Spleen (tissue), 11 donors: ENCODE measurements around the gene BMPER. TPM values are rescaled to one million over a fixed set of nuclear protein-coding genes. Genes with fewer than 3 reads are reported as not detected.

Experiments
- DNase-seq: peaks from one replicate; pipeline ENCODE4 v3.0.0-alpha.2; 2020
- H3K27ac ChIP-seq, 8 donors: fragments of 200-600 bp; sonication (generic) in 7 of 8; 1 replicate in 4 of 8; 2 replicates in 4 of 8; pipeline versions ENCODE4 v1.5.0 to v1.8.0; 2016 to 2021; ENCODE audit warnings: inconsistent platforms in 4 of 8, mild to moderate bottlenecking in 4 of 8, moderate library complexity in 1 of 8
- H3K27me3 ChIP-seq, 7 donors: fragments of 200-600 bp; sonication (generic) in 6 of 7; replicated peaks in 1 of 7; 1 replicate in 4 of 7; 2 replicates in 3 of 7; pipeline versions ENCODE4 v1.5.0 to v1.8.0; 2016 to 2021; ENCODE audit warnings: inconsistent platforms in 3 of 7, mild to moderate bottlenecking in 1 of 7
- H3K36me3 ChIP-seq, 6 donors: fragments of 200-600 bp; sonication (generic) in 5 of 6; 1 replicate in 4 of 6; 2 replicates in 2 of 6; pipeline versions ENCODE4 v1.5.0 to v1.8.0; 2016 to 2021; ENCODE audit warnings: inconsistent platforms in 2 of 6
- H3K4me1 ChIP-seq, 6 donors: fragments of 200-600 bp; sonication (generic) in 5 of 6; 1 replicate in 3 of 6; 2 replicates in 3 of 6; pipeline versions ENCODE4 v1.5.0 to v1.8.0; 2016 to 2021; ENCODE audit warnings: inconsistent platforms in 3 of 6
- H3K4me3 ChIP-seq, 8 donors: fragments of 200-600 bp; sonication (generic) in 7 of 8; 1 replicate in 4 of 8; 2 replicates in 4 of 8; pipeline versions ENCODE4 v1.5.0 to v1.8.0; 2016 to 2021; ENCODE audit warnings: inconsistent platforms in 4 of 8, mild to moderate bottlenecking in 4 of 8, moderate library complexity in 2 of 8
- H3K9me3 ChIP-seq, 8 donors: fragments of 200-600 bp; sonication (generic) in 7 of 8; 1 replicate in 4 of 8; 2 replicates in 4 of 8; pipeline versions ENCODE4 v1.5.0 to v1.8.0; 2016 to 2021; ENCODE audit warnings: inconsistent platforms in 4 of 8
- CTCF ChIP-seq, 11 experiments: fragments of 200-600 bp in 7 of 11; fragments of 450-650 bp in 4 of 11; sonication (generic) in 4 of 11; IDR thresholded peaks in 8 of 11; conservative IDR thresholded peaks in 3 of 11; 1 replicate in 7 of 11; 2 replicates in 4 of 11; pipeline versions ENCODE4 v1.4.0 to v1.8.0; 2016 to 2021; ENCODE audit warnings: antibody characterized with exemption in 11 of 11, inconsistent platforms in 4 of 11, mild to moderate bottlenecking in 1 of 11
- POLR2A ChIP-seq, 3 donors: fragments of 450-650 bp; IDR thresholded peaks; one replicate each; pipeline ENCODE4 v1.5.1; 2017; ENCODE audit warnings: antibody characterized with exemption in 3 of 3, mild to moderate bottlenecking in 1 of 3
- POLR2AphosphoS5 ChIP-seq, 3 donors: sonication (generic); formaldehyde crosslinking; IDR thresholded peaks; one replicate each; pipeline ENCODE4 v1.5.1; 2017; ENCODE audit warnings: antibody characterized with exemption in 3 of 3
- WGBS, 5 donors: extraction: QIAGEN DNeasy Blood & Tissue Kit in 3 of 5; methylation state at CpG; one replicate each; pipeline versions ENCODE4 v1.1.5 to v1.1.7; 2013 to 2018; 5-methylcytosine and 5-hydroxymethylcytosine counted together
- intact Hi-C: fragments of 100-400 bp; cut with DNase I; formaldehyde crosslinking; loops from one replicate; pipeline ENCODE4 v1.15.0; 2023; ENCODE audit warnings: low total_unique reads
- polyA plus RNA-seq, 3 donors: library from polyadenylated mRNA; stranded (reverse); fragments of 200-250 nt; gene quantifications; one replicate each; pipeline ENCODE4 v1.2.1, GENCODE V29; 2013
- total RNA-seq, 7 donors: library from RNA; depleted of rRNA in 3 of 7; stranded (reverse); fragments of >200 nt in 3 of 7; fragmentation: NEBNext Ultra II Directional in 4 of 7; extraction: Animal tissue kit (Norgen Biotek cat#: 25700) in 4 of 7; gene quantifications; one replicate each; pipeline versions ENCODE4 v1.1.0 to v1.2.1, GENCODE V29; 2016 to 2021
- donor health status: healthy with polysubstance abuse.
- donor health status: DM: no; HTN: no; CAD: no; lungs with moderate emphysema.
- donor health status: DM: no; HTN: no; CAD: no.
- donor health status: Bipolar disorder and iron deficiency.
- donor health status: healthy.
- donor health status: DM: no; HTN: no; CAD: no.
- donor health status: DM: yes; HTN: yes; CAD: no.

The BMPER gene
- total and polyA plus RNA-seq, 10 donors, result 0.14 to 4.4 (median 2.1) TPM

GRCh38 chr7:34111031-34111430, 205.7 kb downstream of the BMPER start:
- TF ChIP-seq CTCF (IDR thresholded peaks at IDR 0.05 in 8 of 11, conservative IDR thresholded peaks at IDR 0.05 in 3 of 11) (no peak), POLR2A (IDR thresholded peaks at IDR 0.05) (no peak), POLR2AphosphoS5 (IDR thresholded peaks at IDR 0.05) (no peak)
- Histone ChIP-seq H3K27me3 (no peaks in the 10 kb centered on the region), H3K4me1 (no peaks in the 10 kb centered on the region), H3K27ac (no peak overlapping the region), H3K9me3 (peaks cover 0 to 24% (median 4%) of the 10 kb centered on the region in 8 donors), H3K36me3 (no peaks in the 10 kb centered on the region), H3K4me3 (no peak overlapping the region)
- intact Hi-C loops, result no loop called here
- WGBS, 5 donors, result 63 to 96% (median 73%) methylated on average over 3 of the region's 3 CpGs
- DNase-seq, result no peak

- 54 to 95% (median 88%) methylated on average over 1 of the region's 1 CpG for WGBS, 5 donors
- H3K27ac ChIP-seq, result no peak overlapping the region
- no peak for DNase-seq
- H3K27me3 ChIP-seq, result no peaks in the 10 kb centered on the region
- no peaks in the 10 kb centered on the region for H3K36me3 ChIP-seq
- H3K9me3 ChIP-seq, result peaks cover 0 to 25% (median 5%) of the 10 kb centered on the region in 8 donors
- H3K4me1 ChIP-seq, result no peaks in the 10 kb centered on the region
- no peak for TF ChIP-seq CTCF (IDR thresholded peaks at IDR 0.05 in 8 of 11, conservative IDR thresholded peaks at IDR 0.05 in 3 of 11)
- intact Hi-C loops, result no loop called here
- H3K4me3 ChIP-seq, result no peak overlapping the region
These were observed 210.2 kb downstream of the BMPER start for GRCh38 chr7:34115503-34115902.

- no peak for DNase-seq
- Histone ChIP-seq H3K9me3 (peaks cover 0 to 28% (median 7%) of the 10 kb centered on the region in 8 donors), H3K4me3 (no peak overlapping the region), H3K27ac (no peak overlapping the region), H3K36me3 (no peaks in the 10 kb centered on the region), H3K27me3 (no peaks in the 10 kb centered on the region), H3K4me1 (no peaks in the 10 kb centered on the region)
- WGBS, 5 donors, result 88 to 93% (median 89%) methylated on average over 3 of the region's 3 CpGs
- TF ChIP-seq POLR2A (IDR thresholded peaks at IDR 0.05) (no peak), POLR2AphosphoS5 (IDR thresholded peaks at IDR 0.05) (no peak), CTCF (IDR thresholded peaks at IDR 0.05 in 8 of 11, conservative IDR thresholded peaks at IDR 0.05 in 3 of 11) (no peak)
- intact Hi-C loops, result no loop called here
These were observed 212.2 kb downstream of the BMPER start for GRCh38 chr7:34117573-34117972.

GRCh38 chr7:34121366-34121765, 216.0 kb downstream of the BMPER start:
- Histone ChIP-seq H3K36me3 (no peaks in the 10 kb centered on the region), H3K27me3 (no peaks in the 10 kb centered on the region), H3K4me1 (no peaks in the 10 kb centered on the region), H3K4me3 (no peak overlapping the region), H3K9me3 (peaks cover 3 to 53% (median 34%) of the 10 kb centered on the region in 8 donors), H3K27ac (no peak overlapping the region)
- intact Hi-C loops, result no loop called here
- WGBS, 5 donors, result 0 to 87% (median 84%) methylated on average over 1 of the region's 1 CpG
- no peak for DNase-seq
- no peak for TF ChIP-seq POLR2AphosphoS5 (IDR thresholded peaks at IDR 0.05)
- no peak for TF ChIP-seq CTCF (IDR thresholded peaks at IDR 0.05 in 8 of 11, conservative IDR thresholded peaks at IDR 0.05 in 3 of 11)
- TF ChIP-seq POLR2A (IDR thresholded peaks at IDR 0.05), result no peak
